OCI-LY3 (cell line): Measurements from ENCODE around the gene ZXDA.
"Not testable (repeated sequence)": the region's sequence is repeated elsewhere in the genome, so short reads cannot be mapped to it uniquely, and the experiment has no call there.

Source experiments
- H2AFZ ChIP-seq: fragments of 200-600, 300-600 bp; shearing (Covaris generic); 2 replicates; pipeline ENCODE4 v1.6.0; 2014; ENCODE audit warnings: antibody characterized with exemption, low read depth, low read length
- H3K27ac ChIP-seq: fragments of 200-600, 300-600 bp; sonication (generic); 2 replicates; pipeline ENCODE4 v1.5.1; 2014; ENCODE audit warnings: mild to moderate bottlenecking, low read length, moderate library complexity, mixed read lengths
- H3K27me3 ChIP-seq: fragments of 200-600, 300-600 bp; sonication (generic); 2 replicates; pipeline ENCODE4 v1.6.1; 2014; ENCODE audit warnings: low read depth, low read length, mixed read lengths
- H3K36me3 ChIP-seq: fragments of 200-600, 300-600 bp; sonication (generic); replicated peaks from 2 replicates; pipeline ENCODE3; 2014; ENCODE audit warnings: low read depth, low read length, mixed read lengths
- H3K4me1 ChIP-seq: fragments of 300-600, 200-600 bp; sonication (generic); 2 replicates; pipeline ENCODE4 v1.6.1; 2014; ENCODE audit warnings: low read length, mixed read lengths
- H3K4me2 ChIP-seq: fragments of 200-600, 300-600 bp; sonication (generic); 2 replicates; pipeline ENCODE4 v1.6.1; 2014; ENCODE audit warnings: low read length, mixed read lengths
- H3K4me3 ChIP-seq: fragments of 300-600, 200-600 bp; sonication (generic); 2 replicates; pipeline ENCODE4 v1.5.1; 2014; ENCODE audit warnings: antibody characterized with exemption, mild to moderate bottlenecking, low read length, moderate library complexity
- H3K79me2 ChIP-seq: fragments of 300-600, 200-600 bp; shearing (Covaris generic); 2 replicates; pipeline ENCODE4 v1.6.1; 2014; ENCODE audit warnings: mild to moderate bottlenecking, low read length, mixed read lengths
- H3K9ac ChIP-seq: fragments of 300-600, 200-600 bp; shearing (Covaris generic); 2 replicates; pipeline ENCODE4 v1.6.0; 2014; ENCODE audit warnings: mild to moderate bottlenecking, low read length, moderate library complexity
- H3K9me3 ChIP-seq: fragments of 200-600, 300-600 bp; shearing (Covaris generic); 2 replicates; pipeline ENCODE4 v1.6.1; 2014; ENCODE audit warnings: low read length, mixed read lengths; ENCODE audit not compliant: insufficient read depth
- H4K20me1 ChIP-seq: fragments of 200-600, 300-600 bp; sonication (generic); 2 replicates; pipeline ENCODE4 v1.6.1; 2016; ENCODE audit warnings: low read length, mixed read lengths; ENCODE audit not compliant: insufficient read depth
- CTCF ChIP-seq: fragments of 200-600, 300-600 bp; sonication (generic); IDR thresholded peaks from 2 replicates; pipeline ENCODE4 v1.5.1; 2014; ENCODE audit warnings: antibody characterized with exemption, low read length, low read depth
- EZH2phosphoT487 ChIP-seq: fragments of 200-600 bp; shearing (Covaris generic); IDR thresholded peaks from 2 replicates; pipeline ENCODE4 v1.6.1; 2018; ENCODE audit warnings: antibody characterized with exemption, mixed run types, low read depth

The ZXDA gene

GRCh38 chrX:57910287-57910912 lies at the start of gene ZXDA:
Gene ZXDA, minus strand, starts transcription at chrX:57910458. Its CDS starts 38 bp downstream, at chrX:57910420.
- H4K20me1 ChIP-seq, H3K27me3 ChIP-seq, H3K4me1 ChIP-seq, H3K9me3 ChIP-seq: not testable (repeated sequence)
- peak within 1 kb of the TSS; percentile 66 for H3K9ac ChIP-seq
- H3K36me3 ChIP-seq: peaks cover 14% of the 10 kb centered on the region
- peak within 1 kb of the TSS; percentile 83 for H2AFZ ChIP-seq
- H3K4me3 ChIP-seq: peak within 1 kb of the TSS; percentile 76
- H3K79me2 ChIP-seq: peaks cover 13% of the 10 kb centered on the region
- 0 out of 2 replicates have a peak within 1 kb of the TSS, but pooled peaks have one; percentile 16 for H3K27ac ChIP-seq
- H3K4me2 ChIP-seq: peak within 1 kb of the TSS; percentile 89

- H3K27me3 ChIP-seq: no peaks in the 10 kb centered on the region
- H3K27ac ChIP-seq: no peak overlapping the region
- H3K4me3 ChIP-seq: no peak overlapping the region
- H3K79me2 ChIP-seq: no peaks in the 10 kb centered on the region
- H3K4me2 ChIP-seq: no peak overlapping the region
- no peak overlapping the region for H2AFZ ChIP-seq
- no peaks in the 10 kb centered on the region for H3K4me1 ChIP-seq
- H3K9ac ChIP-seq: no peak overlapping the region
- no peak for TF ChIP-seq CTCF
- no peak for TF ChIP-seq EZH2phosphoT487
- no peaks in the 10 kb centered on the region for H3K36me3 ChIP-seq
- H3K9me3 ChIP-seq: no peaks in the 10 kb centered on the region
- H4K20me1 ChIP-seq: no peaks in the 10 kb centered on the region
Observed at GRCh38 chrX:57952320-57952678, 42.0 kb upstream of the ZXDA start.

GRCh38 chrX:57951666-57952319 lies 41.5 kb upstream of the ZXDA start:
- Histone ChIP-seq H3K9ac (no peak overlapping the region), H3K4me1 (no peaks in the 10 kb centered on the region), H2AFZ (no peak overlapping the region), H3K27me3 (no peaks in the 10 kb centered on the region), H3K36me3 (no peaks in the 10 kb centered on the region), H3K9me3 (no peaks in the 10 kb centered on the region), H3K4me2 (no peak overlapping the region), H4K20me1 (no peaks in the 10 kb centered on the region), H3K4me3 (no peak overlapping the region), H3K79me2 (no peaks in the 10 kb centered on the region), H3K27ac (no peak overlapping the region)
- TF ChIP-seq EZH2phosphoT487 (no peak), CTCF (no peak)

GRCh38 chrX:57933321-57933720 lies 23.1 kb upstream of the ZXDA start:
- Histone ChIP-seq H3K27me3 (no peaks in the 10 kb centered on the region), H3K36me3 (no peaks in the 10 kb centered on the region), H4K20me1 (no peaks in the 10 kb centered on the region), H3K27ac (no peak overlapping the region), H3K4me3 (no peak overlapping the region), H2AFZ (no peak overlapping the region), H3K79me2 (no peaks in the 10 kb centered on the region), H3K4me1 (no peaks in the 10 kb centered on the region), H3K9me3 (no peaks in the 10 kb centered on the region), H3K4me2 (no peak overlapping the region), H3K9ac (no peak overlapping the region)
- no peak for TF ChIP-seq EZH2phosphoT487
- no peak for TF ChIP-seq CTCF
